Upper lobe of left lung (tissue), 6 donors: ENCODE measurements around the gene AMER2. TPM values are rescaled to one million over a fixed set of nuclear protein-coding genes. Genes with fewer than 3 reads are reported as not detected.

Source experiments
- ATAC-seq, 2 donors: fragments of 200-7000 bp; cut with Tn5 transposase; one replicate each; pipeline ENCODE4 v1.9.1; 2022; ENCODE audit warnings: mild to moderate bottlenecking in 2 of 2, moderate library complexity in 2 of 2; ENCODE audit not compliant: low FRiP score in 2 of 2
- DNase-seq, 2 donors: peaks; one replicate each; pipeline ENCODE4 v3.0.0-alpha.2; 2019 to 2020
- H3K27ac ChIP-seq, 4 donors: fragments of 200-600 bp; sonication (generic); one replicate each; pipeline ENCODE4 v1.5.1; 2016 to 2019
- H3K27me3 ChIP-seq, 4 donors: fragments of 200-600 bp; sonication (generic); one replicate each; pipeline ENCODE4 v1.5.1; 2017 to 2019
- H3K36me3 ChIP-seq, 4 donors: fragments of 200-600 bp; sonication (generic); one replicate each; pipeline ENCODE4 v1.5.1; 2016 to 2019
- H3K4me1 ChIP-seq, 4 donors: fragments of 200-600 bp; sonication (generic); one replicate each; pipeline ENCODE4 v1.5.1; 2018 to 2019
- H3K4me3 ChIP-seq, 4 donors: fragments of 200-600 bp; sonication (generic); one replicate each; pipeline ENCODE4 v1.5.1; 2017 to 2019; ENCODE audit warnings: mild to moderate bottlenecking in 2 of 4, moderate library complexity in 1 of 4
- H3K9me3 ChIP-seq, 4 donors: fragments of 200-600 bp; sonication (generic); one replicate each; pipeline ENCODE4 v1.5.1; 2018 to 2019
- EP300 ChIP-seq, 4 donors: sonication (generic); formaldehyde crosslinking; IDR thresholded peaks; one replicate each; pipeline ENCODE4 v1.5.1; 2017; ENCODE audit warnings: antibody characterized with exemption in 4 of 4, control low read depth in 2 of 4
- POLR2A ChIP-seq, 4 donors: fragments of 450-650 bp; IDR thresholded peaks; one replicate each; pipeline ENCODE4 v1.5.1; 2016 to 2017; ENCODE audit warnings: antibody characterized with exemption in 4 of 4, mild to moderate bottlenecking in 2 of 4
- POLR2AphosphoS5 ChIP-seq, 2 donors: sonication (generic); formaldehyde crosslinking; IDR thresholded peaks; one replicate each; pipeline ENCODE4 v1.5.1; 2017; ENCODE audit warnings: antibody characterized with exemption in 2 of 2
- WGBS, 2 donors: methylation state at CpG; one replicate each; pipeline ENCODE4 v1.1.5; 2017 to 2018; 5-methylcytosine and 5-hydroxymethylcytosine counted together
- total RNA-seq, 6 donors: library from RNA; depleted of rRNA in 4 of 6; stranded (reverse); fragments of >200 nt in 4 of 6; gene quantifications; one replicate each; pipeline versions ENCODE4 v1.1.0 to v1.2.1, GENCODE V29; 2016 to 2021
- TF ChIP-seq, protein P1 (sequence below), 6 experiments: fragments of 450-650 bp in 4 of 6; fragments of 200-600 bp in 2 of 6; sonication (generic) in 2 of 6; IDR thresholded peaks; one replicate each; pipeline ENCODE4 v1.5.1; 2016 to 2019; ENCODE audit warnings: antibody characterized with exemption in 6 of 6
- donor health status: DM: no; HTN: no; CAD: no; lungs with moderate emphysema.
- donor health status: DM: no; HTN: yes; CAD: no; lungs with severe emphysema.

The AMER2 gene
- total RNA-seq, 6 donors from 2014 or later, result 0.22 to 0.30 TPM; not detected in 4

DNA sequence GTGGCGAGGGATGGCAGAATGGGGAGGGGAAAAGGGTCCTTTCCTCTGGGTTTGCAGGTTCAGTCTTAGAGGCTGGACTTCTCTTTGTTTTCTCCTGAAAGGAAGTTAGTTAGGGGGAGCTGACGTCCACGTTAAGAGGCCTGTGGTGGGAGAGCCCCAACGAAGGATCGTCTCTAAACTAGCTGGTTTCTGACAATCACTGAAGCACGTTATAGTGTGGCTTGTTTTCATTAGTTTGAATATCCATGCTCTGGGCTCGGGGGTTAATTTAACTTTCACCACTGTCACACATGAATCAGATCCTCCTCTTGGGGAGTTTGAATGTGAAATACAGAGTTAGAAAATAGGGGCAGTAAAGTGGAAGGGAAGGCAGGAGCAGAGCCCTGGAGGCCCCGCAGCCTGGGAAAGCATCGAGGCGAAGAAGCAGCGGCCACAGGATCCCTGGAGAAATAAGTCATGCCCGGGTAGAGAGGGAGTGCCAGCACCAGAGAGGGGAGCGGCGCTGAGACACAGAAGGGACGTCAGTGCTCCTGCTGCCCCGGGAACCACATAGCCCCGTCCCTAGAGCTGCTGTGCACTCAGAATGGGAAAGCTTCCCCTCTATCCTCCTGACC, 31.1 kb upstream of the AMER2 start:
- no peaks in the 10 kb centered on the region for H3K36me3 ChIP-seq
- no peaks in the 10 kb centered on the region for H3K4me1 ChIP-seq
- TF ChIP-seq, protein P1, sequence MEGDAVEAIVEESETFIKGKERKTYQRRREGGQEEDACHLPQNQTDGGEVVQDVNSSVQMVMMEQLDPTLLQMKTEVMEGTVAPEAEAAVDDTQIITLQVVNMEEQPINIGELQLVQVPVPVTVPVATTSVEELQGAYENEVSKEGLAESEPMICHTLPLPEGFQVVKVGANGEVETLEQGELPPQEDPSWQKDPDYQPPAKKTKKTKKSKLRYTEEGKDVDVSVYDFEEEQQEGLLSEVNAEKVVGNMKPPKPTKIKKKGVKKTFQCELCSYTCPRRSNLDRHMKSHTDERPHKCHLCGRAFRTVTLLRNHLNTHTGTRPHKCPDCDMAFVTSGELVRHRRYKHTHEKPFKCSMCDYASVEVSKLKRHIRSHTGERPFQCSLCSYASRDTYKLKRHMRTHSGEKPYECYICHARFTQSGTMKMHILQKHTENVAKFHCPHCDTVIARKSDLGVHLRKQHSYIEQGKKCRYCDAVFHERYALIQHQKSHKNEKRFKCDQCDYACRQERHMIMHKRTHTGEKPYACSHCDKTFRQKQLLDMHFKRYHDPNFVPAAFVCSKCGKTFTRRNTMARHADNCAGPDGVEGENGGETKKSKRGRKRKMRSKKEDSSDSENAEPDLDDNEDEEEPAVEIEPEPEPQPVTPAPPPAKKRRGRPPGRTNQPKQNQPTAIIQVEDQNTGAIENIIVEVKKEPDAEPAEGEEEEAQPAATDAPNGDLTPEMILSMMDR (IDR thresholded peaks at IDR 0.05), result no peak
- TF ChIP-seq POLR2A (IDR thresholded peaks at IDR 0.05), result no peak
- TF ChIP-seq EP300 (IDR thresholded peaks at IDR 0.05), result no peak
- no peak for TF ChIP-seq POLR2AphosphoS5 (IDR thresholded peaks at IDR 0.05)
- H3K27me3 ChIP-seq, result no peaks in the 10 kb centered on the region
- H3K9me3 ChIP-seq, result no peaks in the 10 kb centered on the region
- 37 to 48% methylated on average over 17 of the region's 17 CpGs for WGBS, 2 donors
- no peak overlapping the region for H3K27ac ChIP-seq
- ATAC-seq (no peak), DNase-seq (no peak)
- H3K4me3 ChIP-seq, result no peak overlapping the region

DNA sequence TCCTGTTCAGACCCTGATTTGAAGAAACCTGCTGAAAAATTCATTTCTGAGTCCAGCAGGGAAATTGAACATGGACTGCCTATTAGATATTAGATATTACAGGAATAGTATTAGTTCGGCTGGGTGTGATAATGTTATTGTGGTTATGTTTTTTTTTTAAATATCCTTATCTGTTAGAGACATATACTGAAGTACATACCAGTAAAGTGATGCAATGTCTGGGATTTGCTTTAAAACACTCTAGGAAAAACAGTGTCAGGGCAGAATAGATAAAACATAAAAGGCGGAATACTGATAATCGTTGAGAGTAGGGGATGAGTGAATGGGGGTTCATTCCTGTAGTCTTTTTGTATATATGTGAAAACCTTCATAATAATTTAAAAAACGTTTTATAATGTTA, 28.7 kb upstream of the AMER2 start:
- Histone ChIP-seq H3K27me3 (no peaks in the 10 kb centered on the region), H3K4me1 (no peaks in the 10 kb centered on the region), H3K4me3 (no peak overlapping the region), H3K9me3 (no peaks in the 10 kb centered on the region), H3K36me3 (no peaks in the 10 kb centered on the region), H3K27ac (no peak overlapping the region)
- TF ChIP-seq EP300 (IDR thresholded peaks at IDR 0.05), result no peak
- TF ChIP-seq, protein P1 (IDR thresholded peaks at IDR 0.05), result no peak
- TF ChIP-seq POLR2AphosphoS5 (IDR thresholded peaks at IDR 0.05), result no peak
- 59 to 71% methylated on average over 4 of the region's 4 CpGs for WGBS, 2 donors
- DNase-seq (no peak), ATAC-seq (no peak)

DNA sequence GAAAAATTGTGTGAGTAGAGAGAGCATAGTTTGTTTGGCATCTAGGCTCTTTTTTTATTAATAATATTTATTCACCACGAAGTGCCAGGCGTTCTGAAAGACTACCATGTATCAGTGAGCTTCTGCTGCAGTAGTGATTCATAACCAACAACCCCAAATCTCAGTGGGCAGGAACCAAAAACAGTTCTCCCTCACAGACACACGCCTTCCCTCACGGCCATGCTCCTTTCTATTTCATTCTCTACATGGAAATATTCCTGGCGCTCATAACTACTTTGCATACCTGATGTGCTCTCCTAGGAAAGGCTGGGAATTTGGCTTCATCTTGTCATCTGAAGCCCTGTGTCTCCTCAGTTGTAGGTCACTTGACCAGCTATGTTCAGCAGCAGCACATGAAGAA, 26.6 kb upstream of the AMER2 start:
- no peaks in the 10 kb centered on the region for H3K36me3 ChIP-seq
- no peak overlapping the region for H3K4me3 ChIP-seq
- TF ChIP-seq EP300 (IDR thresholded peaks at IDR 0.05), result no peak
- TF ChIP-seq POLR2AphosphoS5 (IDR thresholded peaks at IDR 0.05), result no peak
- TF ChIP-seq POLR2A (IDR thresholded peaks at IDR 0.05), result no peak
- TF ChIP-seq, protein P1 (IDR thresholded peaks at IDR 0.05), result no peak
- 77 to 87% methylated on average over 5 of the region's 5 CpGs for WGBS, 2 donors
- H3K9me3 ChIP-seq, result peaks cover 0 to 3% (median 0%) of the 10 kb centered on the region in 4 donors
- H3K27ac ChIP-seq, result no peak overlapping the region
- no peaks in the 10 kb centered on the region for H3K27me3 ChIP-seq
- DNase-seq, result no peak
- no peak for ATAC-seq
- no peaks in the 10 kb centered on the region for H3K4me1 ChIP-seq

DNA sequence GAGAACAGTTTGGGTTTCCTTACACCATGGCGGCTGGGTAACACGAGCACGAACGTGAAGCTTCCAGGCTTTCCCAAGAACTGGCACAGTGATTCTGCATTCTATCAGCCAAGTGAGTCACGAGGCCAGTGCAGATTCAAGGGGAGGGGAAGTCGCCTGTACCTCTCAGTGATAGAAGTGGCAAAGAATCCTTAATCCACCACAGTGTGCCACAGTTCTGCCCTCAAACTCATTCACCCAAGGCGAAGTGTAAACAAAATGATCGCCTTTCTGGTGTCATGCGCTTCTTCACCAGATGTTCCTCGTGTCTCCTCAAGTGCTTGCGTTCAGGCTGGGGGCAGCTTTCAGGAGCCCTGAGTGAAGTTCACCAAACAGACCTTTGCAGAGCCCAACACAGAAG, 24.9 kb upstream of the AMER2 start:
- ATAC-seq (no peak), DNase-seq (no peak)
- WGBS, 2 donors, result 83 to 84% methylated on average over 11 of the region's 11 CpGs
- H3K4me1 ChIP-seq, result no peaks in the 10 kb centered on the region
- no peak overlapping the region for H3K27ac ChIP-seq
- H3K4me3 ChIP-seq, result no peak overlapping the region
- no peaks in the 10 kb centered on the region for H3K27me3 ChIP-seq
- TF ChIP-seq, protein P1 (IDR thresholded peaks at IDR 0.05), result no peak
- no peak for TF ChIP-seq POLR2AphosphoS5 (IDR thresholded peaks at IDR 0.05)
- TF ChIP-seq EP300 (IDR thresholded peaks at IDR 0.05), result no peak
- TF ChIP-seq POLR2A (IDR thresholded peaks at IDR 0.05), result no peak
- H3K9me3 ChIP-seq, result peaks cover 0 to 3% (median 0%) of the 10 kb centered on the region in 4 donors
- H3K36me3 ChIP-seq, result no peaks in the 10 kb centered on the region

DNA sequence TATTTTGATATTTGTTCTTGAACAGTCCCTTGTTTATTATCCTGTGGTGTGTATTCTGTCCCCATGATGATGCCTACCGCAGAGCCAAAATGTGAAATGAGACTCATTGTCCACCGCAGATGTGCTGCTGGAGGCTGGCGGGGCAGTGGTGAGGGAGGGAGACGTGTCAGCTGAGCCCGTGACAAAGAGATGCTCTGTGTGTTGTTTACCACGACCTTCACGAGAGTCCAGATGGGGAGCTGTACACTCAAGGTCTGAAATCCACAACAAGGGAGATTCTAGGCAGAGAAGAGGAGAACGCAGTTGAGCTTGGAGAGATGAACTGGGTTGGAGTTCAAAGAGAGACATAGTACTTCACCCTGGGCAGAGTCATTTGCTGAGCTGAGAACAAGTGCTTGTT, 20.8 kb upstream of the AMER2 start:
- Histone ChIP-seq H3K27ac (no peak overlapping the region), H3K4me1 (no peaks in the 10 kb centered on the region), H3K9me3 (peaks cover 0 to 3% (median 0%) of the 10 kb centered on the region in 4 donors), H3K36me3 (no peaks in the 10 kb centered on the region), H3K27me3 (no peaks in the 10 kb centered on the region), H3K4me3 (no peak overlapping the region)
- TF ChIP-seq POLR2AphosphoS5 (IDR thresholded peaks at IDR 0.05) (no peak), EP300 (IDR thresholded peaks at IDR 0.05) (no peak), POLR2A (IDR thresholded peaks at IDR 0.05) (no peak)
- TF ChIP-seq, protein P1 (IDR thresholded peaks at IDR 0.05), result no peak
- no peak for ATAC-seq
- no peak for DNase-seq
- WGBS, 2 donors, result 73 to 77% methylated on average over 8 of the region's 8 CpGs
